Esophagus muscularis mucosa (tissue), 4 donors: ENCODE data around the gene RPL27A. TPM values are rescaled to one million over a fixed set of nuclear protein-coding genes. Genes with fewer than 3 reads are reported as not detected.
"Not testable (repeated sequence)": the region's sequence is repeated elsewhere in the genome, so short reads cannot be mapped to it uniquely, and the experiment has no call there.

Experiments used
- DNase-seq: peaks from one replicate; pipeline ENCODE4 v3.0.0-alpha.2; 2017; ENCODE audit errors: extremely low spot score
- H3K27ac ChIP-seq, 4 donors: fragments of 200-600 bp; sonication (generic); replicated peaks in 1 of 4; 1 replicate in 3 of 4; 2 replicates in 1 of 4; pipeline ENCODE4 v1.5.1; 2016 to 2019; ENCODE audit warnings: mild to moderate bottlenecking in 1 of 4
- H3K27me3 ChIP-seq, 4 donors: fragments of 200-600 bp; sonication (generic); one replicate each; pipeline versions ENCODE4 v1.5.1 to v1.6.0; 2016 to 2019
- H3K36me3 ChIP-seq, 4 donors: fragments of 200-600 bp; sonication (generic); one replicate each; pipeline ENCODE4 v1.5.1; 2016 to 2019
- H3K4me1 ChIP-seq, 4 donors: fragments of 200-600 bp; sonication (generic); one replicate each; pipeline ENCODE4 v1.5.1; 2016 to 2019
- H3K4me3 ChIP-seq, 4 donors: fragments of 200-600 bp; sonication (generic); 1 replicate in 2 of 4; 2 replicates in 2 of 4; pipeline ENCODE4 v1.5.1; 2016 to 2019; ENCODE audit warnings: mild to moderate bottlenecking in 4 of 4, moderate library complexity in 1 of 4
- H3K9me3 ChIP-seq, 4 donors: fragments of 200-600 bp; sonication (generic); 1 replicate in 3 of 4; 2 replicates in 1 of 4; pipeline ENCODE4 v1.5.1; 2016 to 2019
- EP300 ChIP-seq: sonication (generic); formaldehyde crosslinking; IDR thresholded peaks from one replicate; pipeline ENCODE4 v1.6.1; 2017; ENCODE audit warnings: antibody characterized with exemption
- POLR2A ChIP-seq: fragments of 450-650 bp; IDR thresholded peaks from one replicate; pipeline ENCODE4 v1.6.1; 2017; ENCODE audit warnings: antibody characterized with exemption, moderate library complexity, mild to moderate bottlenecking, low read depth
- POLR2AphosphoS5 ChIP-seq, 2 donors: sonication (generic); formaldehyde crosslinking; IDR thresholded peaks; one replicate each; pipeline ENCODE4 v1.6.1; 2017; ENCODE audit warnings: antibody characterized with exemption in 2 of 2
- WGBS: methylation state at CpG from one replicate; pipeline ENCODE4 v1.1.5; 2018; 5-methylcytosine and 5-hydroxymethylcytosine counted together
- intact Hi-C: fragments of 100-400 bp; cut with DNase I; formaldehyde crosslinking; loops from one replicate; pipeline ENCODE4 v1.15.1; 2023
- total RNA-seq, 4 donors: library from RNA; depleted of rRNA; stranded (reverse); fragments of >200 nt; gene quantifications; one replicate each; pipeline versions ENCODE4 v1.1.0 to v1.2.1, GENCODE V29; 2016
- TF ChIP-seq, protein P1 (sequence below), 3 experiments: fragments of 200-600 bp in 2 of 3; fragments of 450-650 bp in 1 of 3; sonication (generic) in 2 of 3; IDR thresholded peaks; one replicate each; pipeline ENCODE4 v1.5.1; 2017 to 2019; ENCODE audit warnings: antibody characterized with exemption in 3 of 3, mild to moderate bottlenecking in 2 of 3, moderate library complexity in 1 of 3

RPL27A gene
- total RNA-seq, 4 donors from 2014 or later, result 665 to 1,629 (median 791) TPM

DNA sequence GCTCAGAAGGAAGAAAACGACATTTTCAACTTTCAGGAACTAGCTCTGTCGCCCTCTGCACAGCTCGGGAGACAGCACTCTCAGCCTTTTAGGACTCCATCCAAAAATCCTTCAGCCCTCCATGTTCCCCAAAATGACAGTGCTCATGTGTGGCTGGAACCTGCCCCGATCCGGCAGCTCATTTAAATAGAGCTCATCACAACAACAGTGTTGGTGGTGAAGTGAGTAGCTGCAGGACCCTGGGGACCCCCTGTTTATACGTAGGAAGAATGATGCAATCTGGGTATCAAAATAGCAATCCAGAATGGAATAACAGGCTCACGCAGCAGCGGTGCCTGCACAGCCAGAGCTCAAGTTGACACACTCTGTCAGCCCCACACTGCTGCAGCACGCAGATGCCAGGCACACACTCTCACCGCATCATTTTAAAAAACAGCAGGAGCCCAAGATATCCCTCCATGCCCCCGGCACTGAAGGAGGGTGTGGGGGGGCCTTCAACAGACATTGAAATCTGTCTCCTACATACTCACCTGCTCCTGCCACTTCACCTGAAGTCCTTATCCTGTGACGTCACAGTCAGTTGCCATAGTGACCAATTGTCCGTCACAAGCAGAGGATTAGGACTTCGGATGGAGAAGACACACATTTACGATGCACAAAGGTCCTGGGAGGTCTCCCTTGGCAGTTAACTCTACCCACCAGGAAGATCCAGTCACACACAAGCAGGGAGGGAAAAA is 24.1 kb upstream of the RPL27A start:
- no peak for DNase-seq
- Histone ChIP-seq H3K27me3 (no peaks in the 10 kb centered on the region), H3K4me3 (no peak overlapping the region), H3K36me3 (no peaks in the 10 kb centered on the region), H3K27ac (no peak overlapping the region), H3K4me1 (peaks cover 0 to 3% (median 0%) of the 10 kb centered on the region in 4 donors), H3K9me3 (no peaks in the 10 kb centered on the region)
- TF ChIP-seq EP300, result no peak
- WGBS, result 59% methylated on average over 15 of the region's 15 CpGs
- intact Hi-C loops, result no loop called here

DNA sequence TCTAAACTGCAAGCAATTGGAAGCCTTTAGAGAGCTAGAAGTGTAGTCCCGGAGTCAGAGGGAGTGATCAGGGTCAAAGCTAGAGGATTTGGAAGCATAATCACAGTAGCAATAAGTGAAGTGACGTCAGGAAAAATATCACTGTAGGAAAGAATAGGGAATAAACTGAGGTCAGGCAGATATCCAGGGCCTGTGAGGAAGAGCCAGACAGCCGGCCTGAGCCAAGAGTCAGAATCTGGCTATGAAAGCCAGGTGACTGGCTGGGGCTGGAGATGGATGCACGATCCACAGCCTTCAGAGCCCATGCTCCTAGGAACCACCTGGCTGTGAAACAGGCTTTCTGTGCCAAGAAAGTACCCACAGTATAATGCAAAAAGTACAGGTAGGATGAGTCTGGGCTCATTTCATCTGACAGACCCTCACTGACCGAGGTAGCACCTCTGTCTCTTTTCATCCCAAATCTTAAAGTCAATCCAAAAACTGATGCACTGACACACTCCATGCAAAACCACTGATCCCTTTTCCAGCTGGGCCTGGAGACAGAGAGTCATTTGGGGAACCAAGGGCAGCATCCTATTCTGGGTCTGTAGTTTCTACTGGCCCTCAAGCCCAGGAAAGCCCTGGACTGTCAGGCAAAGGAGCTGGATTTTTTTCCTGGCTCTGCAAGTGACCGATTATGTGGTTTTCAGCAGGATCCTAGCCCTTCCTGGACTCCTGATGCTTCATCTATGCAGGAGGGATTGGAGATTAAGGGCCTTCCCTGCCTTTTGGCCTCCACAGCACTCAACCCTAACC is 21.4 kb upstream of the RPL27A start:
- H3K4me1 ChIP-seq, result peaks cover 0 to 3% (median 0%) of the 10 kb centered on the region in 4 donors
- intact Hi-C loops, result no loop called here
- no peak for TF ChIP-seq POLR2A
- TF ChIP-seq POLR2AphosphoS5 (IDR thresholded peaks at IDR 0.05), result no peak
- no peak for TF ChIP-seq EP300
- TF ChIP-seq, protein P1, sequence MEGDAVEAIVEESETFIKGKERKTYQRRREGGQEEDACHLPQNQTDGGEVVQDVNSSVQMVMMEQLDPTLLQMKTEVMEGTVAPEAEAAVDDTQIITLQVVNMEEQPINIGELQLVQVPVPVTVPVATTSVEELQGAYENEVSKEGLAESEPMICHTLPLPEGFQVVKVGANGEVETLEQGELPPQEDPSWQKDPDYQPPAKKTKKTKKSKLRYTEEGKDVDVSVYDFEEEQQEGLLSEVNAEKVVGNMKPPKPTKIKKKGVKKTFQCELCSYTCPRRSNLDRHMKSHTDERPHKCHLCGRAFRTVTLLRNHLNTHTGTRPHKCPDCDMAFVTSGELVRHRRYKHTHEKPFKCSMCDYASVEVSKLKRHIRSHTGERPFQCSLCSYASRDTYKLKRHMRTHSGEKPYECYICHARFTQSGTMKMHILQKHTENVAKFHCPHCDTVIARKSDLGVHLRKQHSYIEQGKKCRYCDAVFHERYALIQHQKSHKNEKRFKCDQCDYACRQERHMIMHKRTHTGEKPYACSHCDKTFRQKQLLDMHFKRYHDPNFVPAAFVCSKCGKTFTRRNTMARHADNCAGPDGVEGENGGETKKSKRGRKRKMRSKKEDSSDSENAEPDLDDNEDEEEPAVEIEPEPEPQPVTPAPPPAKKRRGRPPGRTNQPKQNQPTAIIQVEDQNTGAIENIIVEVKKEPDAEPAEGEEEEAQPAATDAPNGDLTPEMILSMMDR (IDR thresholded peaks at IDR 0.05), result no peak

DNA sequence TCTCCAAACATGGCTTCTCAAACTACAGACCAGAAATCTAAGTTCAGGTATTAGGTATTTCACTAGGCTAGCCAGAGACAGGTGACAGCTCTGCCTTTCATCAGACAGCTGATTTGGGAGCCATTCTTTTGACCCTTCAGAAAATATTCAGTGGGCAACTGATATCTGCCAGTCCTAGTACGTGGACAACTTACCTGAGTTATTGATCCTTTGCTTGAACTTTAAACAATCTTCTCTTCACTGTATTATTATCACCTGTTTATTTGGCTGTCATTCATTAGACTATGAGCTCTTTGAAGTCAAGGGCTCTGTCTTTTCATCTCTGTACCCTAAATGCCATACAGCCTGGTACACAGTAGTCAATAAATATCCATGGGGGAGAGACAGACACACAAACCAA is 17.4 kb upstream of the RPL27A start:
- TF ChIP-seq POLR2AphosphoS5 (IDR thresholded peaks at IDR 0.05) (no peak), EP300 (no peak), POLR2A (no peak)
- TF ChIP-seq, protein P1 (IDR thresholded peaks at IDR 0.05), result no peak

More for the DNA sequence above, 21.4 kb upstream of the RPL27A start:
- H3K4me3 ChIP-seq, result no peak overlapping the region
- WGBS, result 72% methylated on average over 6 of the region's 6 CpGs
- peaks cover 0 to 6% (median 0%) of the 10 kb centered on the region in 4 donors for H3K36me3 ChIP-seq
- no peak for DNase-seq
- H3K27ac ChIP-seq, result no peak overlapping the region
- H3K27me3 ChIP-seq, result no peaks in the 10 kb centered on the region
- H3K9me3 ChIP-seq, result no peaks in the 10 kb centered on the region

DNA sequence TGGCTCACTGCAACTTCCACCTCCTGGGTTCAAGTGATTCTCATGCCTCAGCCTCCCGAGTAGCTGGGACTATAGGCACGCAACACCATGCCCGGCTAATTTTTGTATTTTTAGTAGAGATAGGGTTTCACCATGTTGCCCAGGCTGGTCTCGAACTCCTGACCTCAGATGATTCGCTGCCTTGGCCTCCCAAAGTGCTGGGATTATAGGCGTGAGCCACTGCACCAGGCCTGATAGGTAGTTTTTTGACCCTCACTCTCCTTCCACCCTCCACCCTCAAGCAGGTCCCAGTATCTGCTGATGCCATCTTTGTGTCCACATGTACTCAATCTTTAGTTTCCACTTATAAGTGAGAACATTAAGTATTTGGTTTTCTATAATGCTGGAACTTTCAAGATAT is 12.5 kb upstream of the RPL27A start:
- not testable (repeated sequence) for H3K9me3 ChIP-seq
- 95% methylated on average over 6 of the region's 6 CpGs for WGBS
- H3K27ac ChIP-seq, result peak overlapping the region in 1 of 4 donors; percentile 85

More for the DNA sequence above, 17.4 kb upstream of the RPL27A start:
- H3K4me1 ChIP-seq, result no peaks in the 10 kb centered on the region
- 87% methylated on average over 1 of the region's 1 CpG for WGBS
- no peaks in the 10 kb centered on the region for H3K27me3 ChIP-seq
- no peak for DNase-seq
- no peaks in the 10 kb centered on the region for H3K9me3 ChIP-seq
- peaks cover 0 to 16% (median 0%) of the 10 kb centered on the region in 4 donors for H3K36me3 ChIP-seq
- no peak overlapping the region for H3K27ac ChIP-seq
- no peak overlapping the region for H3K4me3 ChIP-seq
- intact Hi-C loops, result no loop called here

DNA sequence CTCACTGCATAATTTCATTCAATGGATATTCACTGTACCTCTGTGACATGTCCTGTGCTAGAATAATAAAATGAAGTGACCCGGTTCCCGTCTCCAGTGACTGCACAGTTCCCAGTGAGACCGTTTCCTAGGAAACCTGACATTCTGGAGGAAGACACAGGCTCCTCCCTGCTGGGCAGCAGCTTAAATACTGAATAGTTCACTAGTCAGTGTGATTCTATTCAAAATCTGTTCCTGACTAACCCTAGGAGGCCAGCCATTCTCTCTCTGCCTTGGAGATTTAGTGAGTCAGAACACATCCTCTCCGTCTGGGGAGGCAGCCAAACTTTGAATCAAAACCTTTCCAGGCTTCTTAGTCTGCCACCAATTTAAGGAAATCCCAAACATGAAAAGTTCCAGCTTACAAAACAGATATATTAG is 11.4 kb upstream of the RPL27A start:
- Histone ChIP-seq H3K36me3 (peaks cover 0 to 9% (median 0%) of the 10 kb centered on the region in 4 donors), H3K4me1 (peaks cover 16 to 22% (median 21%) of the 10 kb centered on the region in 4 donors), H3K27ac (peak overlapping the region; percentile 75 to 85 (median 82)), H3K9me3 (no peaks in the 10 kb centered on the region), H3K4me3 (no peak overlapping the region), H3K27me3 (no peaks in the 10 kb centered on the region)
- intact Hi-C loops, result loop anchor here (5.0 kb wide), 1 partner anchor 291 kb away; the partner anchor contains the start of gene TMEM9B
- 33% methylated on average over 4 of the region's 4 CpGs for WGBS
- no peak for DNase-seq
- TF ChIP-seq POLR2A (no peak), POLR2AphosphoS5 (IDR thresholded peaks at IDR 0.05) (peak in 1 of 2 donors; percentile 66), EP300 (no peak)
- TF ChIP-seq, protein P1 (IDR thresholded peaks at IDR 0.05), result no peak

More for the DNA sequence above, 12.5 kb upstream of the RPL27A start:
- intact Hi-C loops, result loop anchor here (5.0 kb wide), 1 partner anchor 292 kb away; the partner anchor contains the start of gene TMEM9B
- Histone ChIP-seq H3K36me3 (peaks cover 0 to 14% (median 0%) of the 10 kb centered on the region in 4 donors), H3K4me1 (peaks cover 16 to 22% (median 21%) of the 10 kb centered on the region in 4 donors)
- H3K27me3 ChIP-seq, DNase-seq, H3K4me3 ChIP-seq: not testable (repeated sequence)
